NAMALWA (cell line): ENCODE measurements around the gene BUD23.
A peak's percentile ranks its signal among the peaks of the same experiment; 100 is the strongest.
"Not testable (repeated sequence)": the region's sequence is repeated elsewhere in the genome, so short reads cannot be mapped to it uniquely, and the experiment has no call there.

Source experiments
- DNase-seq: peaks from one replicate; pipeline ENCODE4 v3.0.0-alpha.2; 2015; ENCODE audit warnings: low spot score

Gene BUD23

DNA sequence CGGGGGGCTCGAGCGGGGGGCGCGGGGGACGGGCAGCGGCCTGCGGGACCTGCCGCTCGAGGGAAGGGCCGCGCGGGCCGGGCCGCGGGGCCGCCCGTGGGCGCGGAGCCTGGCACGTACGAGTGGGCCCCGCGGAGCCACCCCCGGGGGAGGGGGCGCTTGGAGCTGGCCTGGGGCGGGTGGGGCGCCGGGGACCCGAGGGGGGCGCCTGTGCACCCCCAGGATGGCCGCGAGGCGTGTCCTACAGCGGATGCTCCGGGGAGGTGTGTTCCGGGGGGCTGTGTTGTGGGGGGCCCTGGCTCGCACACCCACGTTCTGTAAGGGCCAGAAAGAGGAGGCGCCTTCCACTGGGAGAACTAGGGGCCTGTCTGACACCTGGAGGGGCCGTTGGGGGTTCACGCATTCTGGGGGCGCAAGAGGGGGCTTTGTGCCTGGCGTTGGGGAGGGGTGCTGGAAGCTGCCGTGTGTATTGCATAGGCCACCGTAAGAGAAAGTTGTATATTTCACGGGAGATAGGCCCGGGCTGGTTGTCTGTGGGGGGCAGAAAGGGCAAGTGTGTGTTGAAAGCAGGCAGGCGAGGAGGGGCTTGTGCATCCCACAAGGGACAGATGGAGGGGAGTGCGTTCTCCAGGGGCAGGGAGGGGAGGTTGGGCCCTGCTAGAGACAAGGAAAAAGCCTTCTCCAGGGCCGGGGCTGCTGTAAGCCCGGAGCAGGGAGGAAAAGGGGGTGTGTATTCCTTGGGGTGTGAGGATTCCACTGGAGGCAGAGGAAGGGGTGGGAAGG is 15.1 kb upstream of the BUD23 start:
- peak; percentile 45 for DNase-seq

DNA sequence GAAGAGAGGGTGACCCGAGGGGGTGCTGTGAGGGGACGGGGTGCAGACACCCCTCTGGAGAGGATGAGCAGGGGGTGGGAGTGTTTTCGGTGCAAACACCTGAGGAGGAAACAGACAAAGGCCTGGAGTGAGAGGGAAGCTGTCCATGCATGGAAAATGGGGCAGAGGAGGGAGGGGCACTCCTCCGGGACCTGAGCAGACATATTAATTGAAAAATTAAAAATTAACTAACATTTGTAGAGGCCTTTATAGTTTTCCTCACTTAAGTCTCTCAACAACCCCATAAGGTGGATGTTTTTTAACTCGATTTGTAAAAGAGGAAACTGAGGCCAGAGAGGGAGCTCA is 14.5 kb upstream of the BUD23 start:
- no peak for DNase-seq

DNA sequence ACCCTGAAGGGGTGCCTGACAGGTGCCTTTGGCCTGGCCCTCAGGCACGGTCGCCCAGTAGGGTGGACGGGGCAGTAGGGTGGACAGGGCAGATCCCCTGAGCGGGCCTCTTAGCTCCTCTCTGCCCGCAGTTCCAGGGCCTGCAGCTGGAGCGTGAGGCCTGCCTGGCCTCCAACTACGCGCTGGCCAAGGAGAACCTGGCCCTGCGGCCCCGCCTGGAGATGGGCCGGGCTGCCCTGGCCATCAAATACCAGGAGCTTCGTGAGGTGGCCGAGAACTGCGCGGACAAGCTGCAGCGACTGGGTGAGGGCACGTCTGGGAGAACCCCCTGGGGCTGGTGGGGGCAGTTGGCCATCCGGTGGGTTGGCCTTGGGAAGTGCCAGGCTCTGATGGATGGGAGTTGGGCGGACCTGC is 14.1 kb upstream of the BUD23 start:
- no peak for DNase-seq

DNA sequence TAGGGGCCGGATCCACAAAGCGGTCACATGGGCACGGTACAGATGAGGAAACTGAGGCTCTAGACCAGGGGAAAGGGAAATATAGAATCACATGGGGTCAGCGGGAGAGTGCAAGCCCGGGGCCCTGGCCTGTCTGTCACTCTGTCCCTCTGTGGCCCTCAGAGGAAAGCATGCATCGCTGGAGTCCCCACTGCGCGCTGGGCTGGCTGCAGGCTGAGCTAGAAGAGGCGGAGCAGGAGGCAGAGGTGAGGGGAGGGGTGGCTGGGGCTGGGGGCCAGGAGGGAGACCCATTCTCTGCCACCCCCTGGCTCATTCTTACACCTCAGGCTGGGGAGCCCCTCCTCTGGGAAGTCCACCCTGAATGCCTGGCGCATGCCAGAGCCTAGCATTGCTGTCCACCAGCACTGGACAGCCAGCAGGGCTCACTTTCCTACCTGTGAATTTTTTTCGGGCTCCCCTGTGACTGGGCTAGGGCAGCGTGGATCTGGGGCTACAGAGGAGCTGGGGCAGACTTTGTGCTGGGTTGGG is 13.5 kb upstream of the BUD23 start:
- DNase-seq, result no peak

DNA sequence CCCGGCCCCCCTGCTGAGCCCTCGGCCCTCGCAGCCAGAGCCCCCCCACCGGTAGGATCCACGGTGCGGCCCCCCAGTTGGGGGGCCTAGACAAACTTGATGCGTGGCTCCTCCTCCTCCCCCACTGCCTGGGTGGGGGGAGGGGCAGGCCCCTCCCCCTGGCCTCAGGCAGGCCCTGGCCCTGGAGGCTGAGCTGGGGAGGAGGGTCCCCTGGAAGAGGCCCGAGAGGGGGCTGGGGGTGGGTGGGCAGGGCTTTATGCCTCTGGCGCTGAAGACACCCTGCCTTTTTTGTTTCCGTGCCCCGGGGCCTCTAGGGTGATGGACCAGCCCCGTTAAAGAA is 12.1 kb upstream of the BUD23 start:
- DNase-seq, result no peak

DNA sequence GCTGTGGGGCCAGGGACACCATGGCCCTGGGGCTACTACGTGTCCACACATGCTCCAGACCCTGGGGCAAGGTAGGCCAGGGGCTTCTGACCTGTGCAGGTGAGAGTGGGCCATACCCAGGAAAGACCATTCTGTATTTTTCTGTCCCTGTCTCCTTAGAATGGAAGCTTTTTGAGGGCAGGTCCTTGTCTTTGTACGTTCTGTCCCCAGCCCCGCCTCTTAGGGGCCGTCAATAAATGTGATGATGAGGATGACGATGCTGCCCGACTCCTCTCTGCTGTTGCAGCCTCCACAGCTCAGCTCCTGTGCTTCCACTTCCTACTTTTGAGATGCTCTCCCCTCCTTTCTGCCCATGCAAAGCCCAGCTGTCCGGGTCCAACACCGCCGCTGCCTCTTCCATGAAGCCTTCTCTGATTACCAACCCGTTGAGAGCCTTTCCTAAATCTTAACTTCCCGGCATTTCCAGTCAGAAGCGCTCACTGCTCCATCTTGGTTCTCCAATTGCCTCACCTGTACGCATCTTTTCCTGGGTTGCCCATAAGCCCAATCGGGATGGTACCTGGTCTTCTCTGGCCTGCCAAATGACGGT is 11.4 kb upstream of the BUD23 start:
- no peak for DNase-seq

DNA sequence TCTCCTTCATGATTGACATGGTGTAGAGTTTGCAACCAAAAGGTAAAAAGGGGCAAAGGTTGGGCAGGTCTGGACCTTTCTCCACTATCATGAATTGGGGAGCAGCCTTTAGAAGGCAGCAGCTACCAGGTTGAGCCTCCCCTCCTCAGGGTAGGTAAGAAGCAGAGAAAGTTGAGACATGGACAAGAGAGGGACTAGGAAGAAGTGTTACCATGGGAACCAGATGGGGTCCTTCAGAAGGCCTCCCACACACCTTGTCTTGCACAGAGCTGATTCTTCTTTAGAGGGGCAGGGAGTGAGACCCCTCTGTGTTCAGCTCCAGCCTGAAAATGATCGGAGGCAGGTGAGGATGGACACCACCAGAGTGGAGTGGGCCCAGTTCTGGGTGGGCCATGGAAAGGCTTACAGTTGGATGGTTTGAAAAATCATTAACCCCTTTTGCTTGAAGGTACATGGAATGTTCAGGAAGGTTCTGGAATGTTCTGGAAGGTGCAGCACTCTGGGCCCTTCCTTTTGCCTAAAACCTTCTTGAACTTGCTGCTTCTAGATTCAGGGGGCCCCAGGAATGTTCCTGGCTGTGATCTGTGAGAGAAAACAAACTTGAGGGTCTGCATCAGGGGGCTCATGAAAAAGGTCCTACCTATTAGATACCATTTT is 8.8 kb upstream of the BUD23 start:
- no peak for DNase-seq

DNA sequence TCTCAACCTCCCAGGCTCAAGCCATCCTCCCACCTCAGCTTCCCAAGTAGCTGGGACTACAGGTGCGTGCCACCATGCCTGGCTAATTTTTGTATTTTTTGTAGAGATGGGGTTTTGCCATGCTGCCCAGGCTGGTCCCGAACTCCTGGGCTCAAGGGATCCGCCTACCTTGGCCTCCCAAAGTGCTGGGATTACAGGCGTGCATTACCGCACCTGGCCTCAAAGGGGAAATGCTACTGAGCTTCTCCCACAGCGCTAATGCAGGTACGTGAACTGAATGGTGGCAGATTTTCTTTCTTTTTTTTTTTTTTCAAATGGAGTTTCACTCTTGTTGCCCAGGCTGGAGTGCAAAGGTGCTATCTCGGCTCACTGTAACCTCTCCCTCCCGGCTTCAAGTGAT is 7.3 kb upstream of the BUD23 start:
- DNase-seq, result not testable (repeated sequence)

DNA sequence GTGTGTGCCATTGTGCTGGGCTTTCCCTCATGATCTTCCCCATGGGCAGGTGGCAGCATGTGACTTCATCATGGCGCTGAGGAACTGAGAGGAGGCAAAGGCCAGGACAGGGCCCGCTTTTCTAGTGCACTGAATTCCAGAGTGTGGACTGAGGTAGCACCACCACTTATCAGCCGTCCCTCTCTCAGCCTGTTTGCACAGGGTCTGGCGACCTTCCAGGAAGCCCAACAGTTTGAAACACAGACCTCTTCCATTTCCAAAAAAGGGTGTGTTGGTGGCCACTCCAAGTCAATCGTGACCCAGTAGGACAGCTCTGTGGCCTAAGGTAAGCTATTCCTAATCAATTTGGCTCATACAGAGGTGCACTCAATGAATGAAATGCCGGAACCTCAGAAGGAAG is 4.5 kb upstream of the BUD23 start:
- DNase-seq, result no peak

DNA sequence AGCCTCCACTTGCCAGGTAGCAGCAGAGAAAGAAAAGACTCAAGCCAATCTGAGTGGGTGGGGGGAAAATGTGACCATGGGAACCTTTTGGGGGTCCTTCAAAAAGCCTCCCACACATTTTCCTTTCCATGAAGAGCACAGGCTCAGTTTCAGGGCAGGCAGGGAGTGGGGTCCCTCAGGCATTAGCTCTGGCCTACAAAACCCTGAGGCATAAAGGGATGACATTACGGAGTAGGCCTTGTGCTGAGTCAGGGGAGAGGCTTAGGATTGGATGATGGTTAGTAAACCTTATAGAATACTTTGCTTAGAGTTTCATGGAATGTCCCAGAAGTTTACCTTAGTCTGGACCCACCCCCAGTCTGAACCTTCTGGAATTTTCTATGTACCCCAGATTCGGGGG is 3.7 kb upstream of the BUD23 start:
- no peak for DNase-seq

DNA sequence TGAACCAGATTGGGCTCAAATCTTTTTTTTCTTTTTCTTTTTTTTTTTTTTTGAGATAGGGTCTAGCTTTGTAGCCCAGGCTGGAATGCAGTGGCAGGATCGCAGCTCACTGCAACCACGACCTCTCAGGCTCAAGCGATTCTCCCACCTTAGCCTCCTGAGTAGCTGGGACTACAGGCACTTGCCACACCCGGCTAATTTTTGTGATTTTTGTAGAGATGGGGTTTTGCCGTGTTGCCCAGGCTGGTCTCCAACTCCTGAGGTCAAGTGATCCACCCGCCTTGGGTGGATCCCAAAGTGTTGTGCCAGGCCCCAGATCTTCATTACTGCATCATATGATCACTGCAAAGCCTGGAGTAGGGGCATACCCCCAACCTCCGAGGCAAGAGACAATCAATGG is 2.9 kb upstream of the BUD23 start:
- no peak for DNase-seq

DNA sequence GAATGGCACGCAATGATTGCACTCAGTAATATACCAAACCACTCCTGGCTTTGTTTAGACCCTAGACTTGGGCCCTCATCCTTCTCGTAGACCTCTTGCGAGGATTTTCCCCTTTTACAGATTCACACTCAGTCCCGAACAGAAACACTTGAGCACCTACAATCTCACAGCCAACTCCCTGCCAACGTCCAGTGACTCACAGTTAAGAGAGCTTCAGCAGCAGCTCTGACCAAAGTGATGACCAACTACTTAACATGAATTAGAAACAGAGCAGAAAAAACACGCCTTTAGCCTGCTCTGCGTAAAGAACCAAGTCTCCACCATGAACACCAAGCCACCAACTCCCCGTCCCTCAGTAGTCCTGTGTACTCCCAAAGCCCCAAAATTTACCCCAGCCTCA is 2.4 kb upstream of the BUD23 start:
- DNase-seq, result no peak

DNA sequence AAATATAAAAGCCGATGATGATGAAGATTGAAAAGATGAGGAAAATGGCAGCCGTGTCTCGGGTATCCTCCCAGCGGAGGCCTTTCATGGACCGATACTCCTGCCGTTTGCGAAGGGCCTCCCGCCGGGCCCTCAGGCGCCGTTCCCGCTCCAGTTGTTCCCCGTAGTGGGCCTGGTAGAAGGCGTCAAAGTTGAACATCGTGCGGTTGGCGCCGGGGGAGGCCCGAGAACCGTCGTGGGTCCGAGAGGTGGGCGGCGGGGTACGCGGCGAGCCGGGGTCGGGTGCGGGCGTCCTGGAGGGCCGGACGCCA is 697 bp upstream of the BUD23 start:
- DNase-seq, result no peak

DNA sequence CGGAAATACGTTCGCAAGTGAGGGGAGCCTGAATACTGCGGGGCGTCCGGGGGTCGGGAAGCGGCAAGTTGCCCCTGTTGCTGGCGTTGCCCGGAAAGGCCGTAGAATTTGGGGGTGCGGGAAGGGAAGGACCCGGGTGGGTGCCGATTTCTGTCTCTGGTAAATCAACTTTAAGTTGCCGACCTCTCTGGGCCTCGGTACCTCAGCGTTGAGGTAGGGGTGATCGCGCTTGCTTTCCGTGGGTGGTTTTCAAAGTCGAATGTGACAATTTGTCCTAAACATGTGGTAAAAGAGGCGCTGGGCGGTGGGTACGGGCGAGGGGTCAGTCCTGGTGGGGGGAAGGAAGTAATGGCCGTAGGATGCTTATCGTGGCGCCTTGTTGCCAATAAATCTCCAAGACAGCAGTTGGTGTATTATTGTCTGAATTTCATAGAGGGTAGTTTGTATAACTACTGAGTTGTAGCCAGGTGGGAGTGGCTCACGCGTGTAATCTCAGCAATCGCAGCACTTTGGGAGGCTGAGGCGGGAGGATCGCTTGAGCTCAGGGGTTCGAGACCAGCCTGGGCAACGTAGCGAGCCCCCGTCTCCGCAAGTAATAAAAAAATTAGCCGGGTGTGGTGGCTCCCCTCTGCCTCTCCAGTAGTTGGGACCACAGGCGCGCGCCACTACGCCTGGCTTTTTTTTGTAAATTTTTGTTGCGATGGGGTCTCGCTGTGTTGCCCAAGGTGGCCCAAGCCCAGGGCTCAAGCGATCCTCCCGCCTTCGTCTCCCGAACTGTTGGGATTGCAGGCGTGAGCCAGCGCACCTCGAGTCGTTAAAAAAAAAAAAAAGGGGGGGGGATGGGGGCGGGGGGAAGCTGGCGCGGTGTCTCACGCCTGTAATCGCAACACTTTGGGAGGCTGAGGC is 644 bp downstream of the BUD23 start:
- no peak for DNase-seq

DNA sequence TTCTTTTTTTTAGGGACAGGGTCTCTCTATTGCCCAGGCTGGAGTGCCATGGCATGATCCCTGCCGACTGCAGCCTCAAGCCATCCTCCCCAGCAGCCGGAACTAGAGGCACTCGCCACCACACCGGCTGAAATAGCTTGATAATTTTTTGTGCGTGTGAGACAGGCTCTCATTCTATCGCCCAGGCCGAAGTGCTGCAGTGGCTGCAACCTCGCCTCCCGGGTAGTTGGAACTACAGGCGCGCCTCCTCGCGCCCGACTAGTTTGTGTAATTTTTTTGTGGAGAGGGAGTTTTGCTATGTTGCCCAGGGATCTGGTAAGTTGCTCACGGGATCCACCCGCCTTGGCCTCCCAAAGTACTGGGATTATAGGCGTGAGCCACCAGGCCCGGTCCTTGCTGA is 1.9 kb downstream of the BUD23 start:
- no peak for DNase-seq

DNA sequence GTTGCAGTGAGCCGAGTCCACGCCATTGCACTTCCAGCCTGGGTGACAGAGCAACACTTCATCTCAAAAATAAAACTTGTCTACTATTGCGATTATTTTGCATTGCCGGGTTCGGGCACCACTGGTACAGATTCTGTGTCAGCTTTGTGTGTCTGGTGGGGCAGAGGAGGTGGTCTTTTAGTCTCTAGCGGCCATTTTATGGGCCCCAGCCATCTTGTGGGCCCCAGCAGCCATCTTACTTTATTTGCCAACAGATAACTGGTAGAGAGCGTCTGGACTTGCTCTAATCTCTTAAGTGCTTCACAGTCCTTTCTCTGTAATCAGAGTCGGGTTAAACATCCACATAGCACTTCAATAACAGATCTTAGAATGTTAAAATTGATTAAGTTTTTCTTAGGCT is 4.9 kb downstream of the BUD23 start:
- DNase-seq, result no peak

DNA sequence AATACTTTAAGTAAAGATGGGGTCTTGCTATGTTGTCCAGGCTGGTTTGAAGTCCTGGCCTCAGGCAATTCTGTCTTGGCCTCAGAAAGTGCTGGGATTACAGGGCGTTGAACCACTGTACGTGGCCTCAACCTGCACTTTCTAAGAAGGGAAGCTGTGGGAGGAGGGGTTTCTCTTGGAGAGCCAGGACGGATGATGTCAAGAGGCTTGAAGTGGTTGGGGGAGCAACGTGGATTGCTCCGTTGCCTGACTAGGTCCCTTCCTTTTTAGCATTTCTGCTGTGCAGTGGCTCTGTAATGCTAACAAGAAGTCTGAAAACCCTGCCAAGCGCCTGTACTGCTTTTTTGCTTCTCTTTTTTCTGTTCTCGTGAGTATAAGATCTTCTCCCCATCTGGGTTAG is 7.2 kb downstream of the BUD23 start:
- no peak for DNase-seq

DNA sequence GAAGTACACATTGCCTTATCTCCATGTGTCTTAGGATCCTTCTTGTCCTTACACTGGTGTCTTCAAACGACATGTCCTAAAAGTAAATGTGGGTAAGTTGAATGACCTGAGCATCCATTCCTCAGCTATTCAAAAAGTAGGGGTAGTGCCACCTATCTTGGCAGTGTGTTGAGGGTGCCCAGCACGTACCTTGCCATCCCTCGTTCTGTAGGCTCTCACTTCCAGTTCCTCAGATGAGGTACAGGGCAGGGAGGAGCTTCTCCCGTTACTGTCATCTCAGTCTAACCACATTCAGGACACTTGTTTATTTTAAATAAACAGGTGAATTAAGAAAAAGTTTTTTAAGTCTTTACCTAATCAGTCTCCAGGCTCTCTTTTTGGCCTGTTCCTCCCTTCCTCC is 13.0 kb downstream of the BUD23 start:
- DNase-seq, result no peak

DNA sequence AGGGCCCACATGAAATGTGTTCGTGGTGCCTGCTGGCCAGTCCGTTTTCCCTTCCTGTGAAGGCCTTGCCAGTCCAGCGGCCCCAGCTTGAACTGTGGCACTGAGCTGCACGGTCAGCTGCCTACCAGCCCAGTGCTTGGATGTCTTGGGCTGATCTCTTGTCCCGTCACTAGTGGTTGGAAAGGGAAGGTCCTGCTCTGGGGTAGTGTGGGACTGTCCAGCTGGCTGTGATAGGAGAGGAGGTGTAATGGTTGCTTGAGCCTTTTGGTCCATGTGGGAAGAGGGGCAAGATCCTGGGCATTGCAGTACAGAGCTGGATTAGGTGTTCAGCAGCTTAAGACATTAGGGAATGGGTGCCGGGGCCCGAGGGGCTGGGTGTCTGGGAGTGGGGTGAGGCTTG is 15.0 kb downstream of the BUD23 start:
- DNase-seq, result no peak

DNA sequence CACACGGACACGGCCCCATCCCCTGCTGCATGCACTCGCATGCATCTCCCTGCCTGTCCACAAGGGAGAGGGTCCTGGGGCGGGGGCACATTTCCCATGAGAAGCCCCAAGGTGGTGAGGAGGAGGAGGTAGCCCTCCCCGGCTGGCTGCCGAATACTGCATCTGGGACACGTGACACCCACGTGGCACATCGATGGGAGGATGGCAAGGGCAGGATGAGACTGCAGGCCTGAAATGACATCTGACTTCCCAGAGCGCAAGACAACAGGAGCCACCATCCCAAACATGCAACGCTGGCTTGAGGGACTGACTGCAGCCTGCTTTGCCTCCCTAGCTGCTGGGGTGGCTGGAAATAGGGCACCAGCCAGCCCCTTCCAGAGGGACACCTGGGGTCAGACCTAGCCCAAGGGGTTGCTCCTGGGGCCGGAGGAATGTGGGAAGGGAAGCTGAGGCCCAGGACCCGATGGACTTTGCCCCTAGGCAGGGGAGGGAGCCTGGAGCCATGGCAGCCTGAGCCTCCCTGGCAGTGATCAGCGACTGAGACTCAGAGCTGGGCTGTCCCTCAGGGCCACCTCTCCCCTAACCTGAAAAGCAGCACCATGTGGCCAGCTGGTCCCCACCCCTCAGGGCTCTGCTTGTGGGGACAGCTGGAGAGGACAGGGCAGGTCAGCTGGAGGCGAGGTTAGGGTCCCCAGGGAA is 16.1 kb downstream of the BUD23 start:
- no peak for DNase-seq

DNA sequence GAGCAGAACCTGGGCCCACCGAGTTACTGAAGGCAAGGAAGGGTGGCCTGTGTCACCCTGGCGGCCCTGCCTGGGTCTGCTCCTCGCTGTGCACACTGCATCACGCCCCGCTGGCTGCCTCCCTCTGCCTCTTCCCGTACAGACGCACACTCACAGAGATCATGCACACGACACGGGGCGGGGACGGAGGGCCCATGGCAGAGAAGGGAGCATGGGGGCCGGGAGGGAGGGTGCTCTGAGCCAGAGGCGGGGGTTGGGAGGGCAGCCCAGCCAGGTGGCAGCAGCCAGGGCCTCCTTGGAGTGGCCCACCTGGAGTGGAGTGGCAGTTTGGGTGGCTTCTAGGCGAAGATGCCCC is 16.6 kb downstream of the BUD23 start:
- DNase-seq, result no peak

DNA sequence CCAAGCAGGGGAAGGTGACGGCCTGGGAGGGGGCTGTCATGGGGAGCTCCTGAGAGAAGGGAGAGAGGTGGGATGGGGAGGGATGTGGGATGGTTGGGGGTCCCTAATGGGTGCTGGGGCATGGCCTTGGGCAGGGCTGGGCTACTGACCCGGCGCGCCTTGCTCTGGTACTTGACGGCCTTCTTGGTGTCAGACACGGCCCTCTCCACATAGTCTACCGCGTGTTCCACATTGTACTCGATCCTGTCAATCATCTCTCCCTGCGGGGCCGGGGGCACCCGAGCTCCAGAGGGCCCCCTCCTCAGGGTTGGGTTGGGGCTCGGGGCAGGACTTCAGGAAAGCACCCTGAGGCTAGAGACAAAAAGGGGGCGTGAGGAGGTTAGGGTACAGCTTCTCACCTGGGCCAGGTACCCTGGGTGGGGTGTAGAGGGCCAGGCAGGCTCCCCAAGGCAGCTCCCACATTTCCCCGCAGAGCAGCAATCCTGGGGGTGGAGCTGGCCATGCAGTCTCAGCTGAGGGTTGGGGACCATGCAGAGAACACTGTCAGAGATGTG is 17.3 kb downstream of the BUD23 start:
- no peak for DNase-seq
